Fibroblast of lung (primary cell): ENCODE measurements around the gene LILRA5.

ENCODE experiments used
- CTCF ChIP-seq, 2 donors: IDR thresholded peaks in 1 of 2; conservative IDR thresholded peaks in 1 of 2; 1 replicate in 1 of 2; 2 replicates in 1 of 2; pipeline ENCODE4 v1.5.1; 2011 to 2012; ENCODE audit warnings: low read length in 2 of 2, control low read depth in 1 of 2, inconsistent platforms in 1 of 2, low read depth in 1 of 2, mild to moderate bottlenecking in 1 of 2
- EZH2 ChIP-seq: IDR thresholded peaks from 2 replicates; pipeline ENCODE4 v1.5.1; 2012; ENCODE audit warnings: low read length, control low read depth, mild to moderate bottlenecking; ENCODE audit errors: missing control alignments

- TF ChIP-seq CTCF (conservative IDR thresholded peaks at IDR 0.05 in 1 of 2, IDR thresholded peaks at IDR 0.05 in 1 of 2; ENCODE audit: low read depth in 1 of 2, low read length in 2 of 2) (no peak), EZH2 (no peak)
These were observed 7.1 kb upstream of the LILRA5 start for GRCh38 chr19:54319892-54320670.
